Measurements from ENCODE around the gene MXRA7.
"Not testable (repeated sequence)": the region's sequence is repeated elsewhere in the genome, so short reads cannot be mapped to it uniquely, and the experiment has no call there.

MXRA7 gene

GRCh38 chr17:76714822-76715495 lies 4.2 kb upstream of the MXRA7 start:
- DNase-seq = peak; percentile 25

- DNase-seq = no peak
These were observed 3.6 kb upstream of the MXRA7 start for GRCh38 chr17:76714336-76714735.

- DNase-seq = no peak
These were observed 3.0 kb upstream of the MXRA7 start for GRCh38 chr17:76713765-76714164.

GRCh38 chr17:76712321-76712720 lies 1.6 kb upstream of the MXRA7 start:
- DNase-seq = not testable (repeated sequence)

DNA sequence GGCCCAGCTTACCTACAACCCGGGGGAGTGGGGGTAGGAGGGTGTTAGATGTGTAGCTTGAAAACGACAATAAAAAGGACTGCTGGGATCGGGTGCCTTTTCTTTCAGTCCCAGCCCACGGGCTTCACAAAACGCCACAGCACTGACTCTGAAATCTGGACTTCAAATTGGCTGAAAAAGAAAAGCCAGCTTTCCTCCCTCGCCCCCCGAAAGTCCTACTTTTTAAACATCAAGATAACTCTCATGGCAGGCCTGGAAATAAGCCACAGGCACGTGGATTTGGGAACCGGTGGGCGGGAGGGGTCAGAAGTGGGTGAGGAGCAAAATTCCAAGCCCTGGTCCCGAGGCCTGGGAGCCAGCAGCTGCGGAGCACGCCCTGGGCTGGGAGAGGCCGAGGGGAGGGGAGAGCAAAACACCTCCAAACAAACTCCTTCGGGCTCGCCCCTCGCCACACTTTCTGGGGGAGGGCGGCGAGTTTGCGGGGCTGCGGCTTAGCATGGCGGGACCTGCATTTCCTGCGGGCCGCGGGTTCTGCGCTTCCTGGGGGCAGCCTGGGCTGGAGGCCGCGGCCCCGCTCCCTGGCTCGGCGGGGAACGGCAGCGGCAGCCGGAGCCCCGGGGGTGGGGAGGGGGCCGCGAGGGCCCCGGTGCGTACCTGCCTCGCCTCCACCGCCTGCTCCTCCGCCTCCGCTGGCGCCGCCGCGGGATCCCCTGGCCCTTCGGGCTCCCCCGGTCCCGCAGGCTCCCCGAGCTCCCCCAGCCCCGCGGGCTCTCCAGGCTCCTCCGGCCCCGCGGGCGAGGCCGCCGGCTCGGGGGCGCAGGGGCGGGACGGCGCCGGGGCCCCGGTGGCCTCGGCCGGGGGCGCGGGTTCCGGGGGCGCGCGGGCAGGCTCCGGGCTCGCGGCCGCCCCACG lies 558 bp downstream of the MXRA7 start:
- DNase-seq = not testable (repeated sequence)

- peak; percentile 91 for DNase-seq
These were observed 1.5 kb downstream of the MXRA7 start for GRCh38 chr17:76709077-76709950.

- DNase-seq = no peak
These were observed 2.6 kb downstream of the MXRA7 start for GRCh38 chr17:76707985-76708807.

DNA sequence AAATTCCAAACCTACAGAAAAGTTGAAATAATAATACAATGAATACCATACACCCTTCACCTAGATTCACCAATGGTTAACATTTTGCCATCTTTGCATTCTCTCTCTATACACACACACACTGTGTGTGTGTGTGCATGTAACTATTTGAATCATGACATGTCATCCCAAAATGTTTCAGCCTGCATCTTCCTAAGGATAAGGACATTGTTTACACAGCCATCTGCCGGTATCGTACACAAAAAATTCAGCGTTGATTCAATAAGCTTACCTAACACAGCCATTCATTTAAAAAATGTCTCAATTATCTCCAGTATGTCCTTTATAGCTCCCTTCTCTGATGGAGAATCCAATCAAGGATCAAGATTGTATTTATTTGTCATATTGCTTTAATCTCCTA lies 3.9 kb downstream of the MXRA7 start:
- DNase-seq = no peak

DNA sequence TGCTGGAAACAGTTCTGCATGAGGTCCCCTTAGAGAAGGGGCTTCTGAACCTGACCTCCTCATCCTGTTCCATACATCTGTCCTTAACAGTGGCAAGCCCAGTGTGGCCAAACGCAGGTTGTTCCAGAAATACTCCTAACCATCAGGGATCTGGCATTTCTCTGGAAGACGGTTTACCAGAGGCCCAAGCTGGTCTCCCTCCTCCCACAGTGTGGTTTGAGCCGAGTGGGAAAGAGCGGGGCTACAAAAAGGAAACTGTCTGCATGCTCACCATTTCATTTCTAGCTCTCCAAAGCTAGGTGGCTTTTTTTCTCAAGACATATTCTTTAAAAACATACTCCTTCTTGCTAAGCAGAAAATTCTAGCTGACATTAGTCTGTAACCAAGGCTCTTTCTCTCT lies 6.0 kb downstream of the MXRA7 start:
- no peak for DNase-seq

DNA sequence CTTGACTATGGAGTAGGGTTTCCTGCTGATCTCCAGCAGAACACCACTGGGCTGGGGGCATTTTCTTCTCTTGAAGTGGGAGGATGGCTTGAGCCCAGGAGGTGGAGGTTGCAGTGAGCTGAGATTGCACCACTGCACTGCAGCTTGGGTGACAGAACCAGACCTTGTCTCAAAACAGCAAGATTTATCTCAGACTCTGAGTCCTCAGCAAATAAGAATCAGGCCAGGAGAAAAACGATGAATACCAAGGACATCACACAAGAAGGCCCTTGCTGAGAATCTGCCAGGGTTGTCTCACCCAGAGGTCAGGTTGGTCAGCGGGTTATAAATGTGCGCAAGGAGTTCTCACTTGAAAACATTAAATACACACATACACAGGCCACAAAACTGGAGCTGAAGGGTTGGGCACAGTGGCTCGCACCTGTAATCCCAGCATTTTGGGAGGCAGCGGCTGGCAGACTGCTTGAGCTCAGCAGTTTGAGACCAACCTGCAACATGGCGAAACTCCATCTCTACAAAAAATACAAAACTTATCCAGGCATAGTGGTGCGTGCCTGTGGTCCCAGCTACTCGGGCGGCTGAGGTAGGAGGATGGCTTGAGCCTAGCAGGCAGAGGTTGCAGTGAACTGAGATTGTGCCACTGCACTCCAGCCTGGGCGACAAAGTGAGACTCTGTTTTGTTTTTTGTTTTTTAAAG lies 7.7 kb downstream of the MXRA7 start:
- DNase-seq = no peak

DNA sequence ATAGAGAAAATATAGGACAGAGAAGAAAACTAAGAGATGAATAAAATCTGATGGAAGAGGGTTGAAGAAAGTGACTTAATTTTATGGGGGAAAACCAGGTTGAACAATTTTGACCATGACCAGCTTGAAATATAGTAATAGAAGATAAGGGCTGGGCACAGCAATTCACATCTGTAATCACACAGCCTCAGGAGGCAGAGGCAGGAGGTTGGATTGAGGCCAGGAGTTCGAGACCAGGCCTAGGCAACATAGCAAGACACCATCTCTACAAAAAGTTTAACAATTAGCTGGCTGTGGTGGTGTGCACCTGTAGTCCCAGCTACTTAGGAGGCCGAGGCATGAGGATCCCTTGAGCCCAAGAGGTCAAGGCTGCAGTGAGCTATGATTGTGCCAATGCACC lies 8.7 kb downstream of the MXRA7 start:
- no peak for DNase-seq

DNA sequence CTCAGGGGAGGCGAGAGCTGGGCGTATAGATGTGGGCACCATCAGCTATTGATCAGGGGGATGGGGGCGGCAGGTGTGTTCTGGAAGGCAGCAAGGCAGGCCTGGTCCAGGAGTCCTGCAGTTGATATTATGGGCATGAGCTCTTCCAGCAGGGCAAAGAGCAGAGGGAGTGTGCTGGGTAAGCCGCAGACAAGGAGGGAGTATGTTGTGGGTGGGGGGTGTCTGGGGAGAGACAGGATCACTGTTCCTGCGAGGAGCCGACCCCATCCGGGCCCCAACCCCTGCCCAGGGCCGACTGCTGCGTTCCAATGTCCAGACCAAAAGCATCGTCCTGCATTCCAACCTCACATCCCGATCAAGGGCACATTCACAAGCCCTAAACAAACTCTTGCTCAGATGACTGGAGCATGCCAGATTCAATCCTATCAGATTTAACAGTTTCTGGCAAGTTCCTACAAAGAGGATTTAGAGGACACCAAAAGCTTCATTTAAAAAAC lies 9.2 kb downstream of the MXRA7 start:
- no peak for DNase-seq

- DNase-seq = no peak
These were observed 9.9 kb downstream of the MXRA7 start for GRCh38 chr17:76700617-76701470.

- DNase-seq = no peak
These were observed 10.5 kb downstream of the MXRA7 start for GRCh38 chr17:76700270-76700616.

- DNase-seq = not testable (repeated sequence)
These were observed 12.2 kb downstream of the MXRA7 start for GRCh38 chr17:76698466-76698977.

DNA sequence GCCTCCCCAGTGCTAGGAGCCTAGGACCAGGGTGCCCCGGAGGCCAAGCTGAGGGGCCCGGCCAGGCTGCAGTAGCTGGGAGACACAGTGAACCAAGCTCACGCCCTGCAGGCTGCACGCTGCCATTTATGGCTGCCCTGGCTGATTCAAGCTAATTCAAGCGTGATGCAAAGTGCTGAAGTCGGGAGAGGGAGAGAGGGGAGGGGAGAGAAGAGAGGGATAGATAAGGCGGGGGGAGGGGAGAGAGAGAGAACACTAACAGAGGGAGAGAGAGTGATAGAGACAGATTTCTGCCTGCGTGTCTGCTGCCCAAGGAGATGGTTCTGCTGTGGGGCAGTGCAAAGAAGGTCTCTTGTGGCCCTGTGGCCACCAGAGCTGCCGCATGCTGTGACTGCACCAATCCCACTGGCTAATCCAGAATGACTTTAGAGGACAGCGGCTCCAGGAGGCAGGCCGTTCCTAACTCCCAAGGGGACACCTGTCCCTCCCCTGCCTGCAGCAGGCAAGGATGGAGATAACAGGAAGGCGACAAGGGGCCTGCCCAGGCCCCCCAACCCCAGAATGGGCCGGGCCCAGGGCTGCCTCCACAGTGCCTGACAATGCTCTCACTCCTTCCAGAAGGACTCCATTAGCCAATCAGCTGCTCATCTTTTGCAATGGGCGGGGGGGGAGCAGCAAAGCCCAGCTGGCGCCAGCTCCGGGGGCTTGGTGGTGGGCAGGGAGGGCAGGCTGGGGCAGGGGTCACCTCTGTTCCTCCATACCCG lies 12.9 kb downstream of the MXRA7 start:
- no peak for DNase-seq

GRCh38 chr17:76696763-76697701 lies 13.7 kb downstream of the MXRA7 start:
- DNase-seq = peak; percentile 30

Measured in T1000 (cell line).